ENCODE results near the gene KCNAB1.

Gene KCNAB1

DNA sequence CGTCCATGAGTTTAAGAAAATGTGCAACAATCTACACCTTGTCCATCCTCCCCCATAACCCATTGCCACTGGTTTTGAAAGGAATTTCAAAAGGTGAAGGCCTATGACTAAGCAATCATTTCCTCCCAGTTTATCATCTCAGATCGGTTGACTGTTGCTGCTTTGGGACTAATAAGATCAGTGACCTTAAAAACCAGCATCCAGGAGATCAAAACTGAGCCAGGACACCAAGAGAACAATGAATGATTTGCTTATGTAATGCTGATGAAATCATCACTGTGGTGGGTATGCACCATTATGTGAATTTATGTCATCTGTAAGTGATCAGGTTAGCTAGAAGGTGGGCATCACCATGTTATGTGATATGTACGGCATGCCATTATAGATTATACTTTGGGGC is 239.0 kb downstream of the KCNAB1 start:
- Mint-ChIP-seq H3K4me3 (no peak overlapping the region), H3K9me3 (no peaks in the 10 kb centered on the region), H3K27me3 (peaks cover 8% of the 10 kb centered on the region), H3K4me1 (no peaks in the 10 kb centered on the region), H3K27ac (no peak overlapping the region)
- no peak for ATAC-seq
- no peak for DNase-seq

- no peaks in the 10 kb centered on the region for H3K9me3 Mint-ChIP-seq
- H3K4me3 Mint-ChIP-seq: no peak overlapping the region
- DNase-seq (no peak), ATAC-seq (no peak)
- no peaks in the 10 kb centered on the region for H3K4me1 Mint-ChIP-seq
- H3K27ac Mint-ChIP-seq: no peak overlapping the region
- peaks cover 8% of the 10 kb centered on the region for H3K27me3 Mint-ChIP-seq
Observed at GRCh38 chr3:156360083-156360482, 239.7 kb downstream of the KCNAB1 start.

GRCh38 chr3:156360963-156361362 is 240.6 kb downstream of the KCNAB1 start:
- no peak overlapping the region for H3K4me3 Mint-ChIP-seq

GRCh38 chr3:156366559-156366958 is 246.2 kb downstream of the KCNAB1 start:
- H3K4me1 Mint-ChIP-seq: no peaks in the 10 kb centered on the region
- DNase-seq (no peak), ATAC-seq (no peak)
- no peak overlapping the region for H3K4me3 Mint-ChIP-seq
- no peaks in the 10 kb centered on the region for H3K9me3 Mint-ChIP-seq
- H3K27me3 Mint-ChIP-seq: peaks cover 10% of the 10 kb centered on the region
- H3K27ac Mint-ChIP-seq: no peak overlapping the region

More at GRCh38 chr3:156360963-156361362, 240.6 kb downstream of the KCNAB1 start:
- H3K4me1 Mint-ChIP-seq: no peaks in the 10 kb centered on the region
- H3K9me3 Mint-ChIP-seq: no peaks in the 10 kb centered on the region
- ATAC-seq (no peak), DNase-seq (no peak)
- peaks cover 8% of the 10 kb centered on the region for H3K27me3 Mint-ChIP-seq
- no peak overlapping the region for H3K27ac Mint-ChIP-seq

GRCh38 chr3:156368189-156368588 is 247.8 kb downstream of the KCNAB1 start:
- H3K27me3 Mint-ChIP-seq: peaks cover 10% of the 10 kb centered on the region
- ATAC-seq (no peak), DNase-seq (no peak)
- no peaks in the 10 kb centered on the region for H3K9me3 Mint-ChIP-seq
- no peaks in the 10 kb centered on the region for H3K4me1 Mint-ChIP-seq
- H3K27ac Mint-ChIP-seq: no peak overlapping the region
- no peak overlapping the region for H3K4me3 Mint-ChIP-seq

DNA sequence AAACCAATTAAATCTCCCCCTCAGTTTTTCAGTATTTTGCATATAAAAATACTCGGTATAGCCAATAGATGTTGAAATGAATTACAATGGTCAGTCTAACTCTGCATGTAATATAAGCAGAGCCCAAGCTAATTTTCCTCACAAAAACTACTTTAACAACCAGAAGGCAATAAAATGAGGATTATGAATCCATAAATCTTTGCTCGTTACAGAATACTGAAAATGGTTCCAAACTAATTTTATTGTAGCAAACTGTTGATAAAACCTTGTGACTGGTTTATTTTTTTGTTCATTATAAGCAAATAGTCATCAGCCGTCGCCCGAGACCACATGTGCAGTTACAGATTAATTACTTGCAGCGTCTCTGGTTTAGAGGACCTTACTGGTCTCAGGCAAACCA is 251.3 kb downstream of the KCNAB1 start:
- H3K9me3 Mint-ChIP-seq: no peaks in the 10 kb centered on the region
- H3K27ac Mint-ChIP-seq: no peak overlapping the region
- DNase-seq: no peak
- peaks cover 15% of the 10 kb centered on the region for H3K27me3 Mint-ChIP-seq
- no peak overlapping the region for H3K4me3 Mint-ChIP-seq
- no peaks in the 10 kb centered on the region for H3K4me1 Mint-ChIP-seq
- ATAC-seq: no peak

GRCh38 chr3:156373095-156373494 is 252.7 kb downstream of the KCNAB1 start:
- no peak overlapping the region for H3K4me3 Mint-ChIP-seq
- no peak overlapping the region for H3K27ac Mint-ChIP-seq
- no peaks in the 10 kb centered on the region for H3K9me3 Mint-ChIP-seq
- ATAC-seq (no peak), DNase-seq (no peak)
- peaks cover 17% of the 10 kb centered on the region for H3K27me3 Mint-ChIP-seq
- H3K4me1 Mint-ChIP-seq: no peaks in the 10 kb centered on the region

DNA sequence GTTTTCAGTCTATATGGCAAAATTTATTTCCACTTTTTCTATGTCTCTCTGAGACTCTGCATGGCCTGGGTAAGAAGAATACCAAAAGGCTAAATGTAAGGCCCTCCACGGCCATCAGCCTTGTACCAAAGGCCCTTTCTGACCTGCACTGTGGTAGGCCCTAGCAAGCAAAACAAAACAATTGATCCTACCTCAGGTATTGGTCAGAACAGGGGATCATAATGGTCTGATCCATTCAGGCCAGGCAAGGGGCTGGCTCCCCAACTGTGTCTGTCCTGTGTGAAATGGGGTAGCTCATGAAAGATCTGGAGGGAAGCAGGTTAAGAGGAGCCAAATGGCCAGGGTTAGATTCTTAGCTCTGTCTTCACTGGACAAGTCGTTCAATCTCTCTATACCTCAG is 253.3 kb downstream of the KCNAB1 start:
- Mint-ChIP-seq H3K4me3 (no peak overlapping the region), H3K9me3 (no peaks in the 10 kb centered on the region), H3K4me1 (no peaks in the 10 kb centered on the region), H3K27me3 (peaks cover 16% of the 10 kb centered on the region), H3K27ac (no peak overlapping the region)
- ATAC-seq: no peak
- no peak for DNase-seq

DNA sequence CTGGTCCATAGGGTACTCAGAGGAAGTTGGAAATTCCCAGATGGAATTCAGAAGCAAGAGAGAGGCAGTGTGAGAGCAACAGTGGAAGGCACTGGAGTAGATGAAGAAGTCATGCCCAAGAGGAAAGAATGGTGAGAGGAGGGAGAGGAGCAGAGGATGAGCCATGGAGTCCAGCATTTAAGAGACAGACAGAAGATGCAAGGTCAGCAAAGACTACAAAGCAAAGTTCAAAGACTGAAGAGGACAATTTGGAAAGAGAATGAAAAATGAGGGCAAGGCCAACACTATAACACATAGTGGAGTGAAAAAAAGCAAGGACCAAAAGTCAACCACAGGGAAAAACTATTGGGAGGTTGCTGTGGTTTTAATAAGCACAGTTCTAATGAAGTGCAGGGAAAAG is 255.8 kb downstream of the KCNAB1 start:
- peaks cover 16% of the 10 kb centered on the region for H3K27me3 Mint-ChIP-seq
- no peak for ATAC-seq
- H3K4me1 Mint-ChIP-seq: no peaks in the 10 kb centered on the region
- H3K4me3 Mint-ChIP-seq: no peak overlapping the region
- no peaks in the 10 kb centered on the region for H3K9me3 Mint-ChIP-seq
- no peak overlapping the region for H3K27ac Mint-ChIP-seq
- DNase-seq: no peak

DNA sequence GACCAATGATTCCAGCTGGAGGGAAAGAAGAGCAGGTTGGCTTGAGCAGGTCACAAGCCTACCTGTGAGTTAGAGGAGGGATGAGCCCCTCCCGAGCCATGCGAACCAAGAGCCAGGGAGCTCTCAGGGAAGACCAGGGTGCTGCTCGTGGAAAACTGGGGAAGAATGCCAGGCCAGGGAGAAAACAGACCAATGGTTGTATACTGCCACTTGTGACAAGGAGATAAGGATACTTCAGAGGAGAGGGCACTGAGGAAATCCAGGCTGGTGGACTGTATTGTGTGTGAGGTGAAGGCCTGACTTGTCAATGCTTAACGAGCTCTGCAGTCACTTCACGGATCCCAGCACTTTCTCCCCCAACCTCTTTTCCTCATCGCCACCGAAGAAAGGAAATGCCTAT is 256.9 kb downstream of the KCNAB1 start:
- H3K27me3 Mint-ChIP-seq: peaks cover 16% of the 10 kb centered on the region
- no peaks in the 10 kb centered on the region for H3K9me3 Mint-ChIP-seq
- no peak overlapping the region for H3K27ac Mint-ChIP-seq
- DNase-seq (no peak), ATAC-seq (no peak)
- no peak overlapping the region for H3K4me3 Mint-ChIP-seq
- H3K4me1 Mint-ChIP-seq: no peaks in the 10 kb centered on the region

DNA sequence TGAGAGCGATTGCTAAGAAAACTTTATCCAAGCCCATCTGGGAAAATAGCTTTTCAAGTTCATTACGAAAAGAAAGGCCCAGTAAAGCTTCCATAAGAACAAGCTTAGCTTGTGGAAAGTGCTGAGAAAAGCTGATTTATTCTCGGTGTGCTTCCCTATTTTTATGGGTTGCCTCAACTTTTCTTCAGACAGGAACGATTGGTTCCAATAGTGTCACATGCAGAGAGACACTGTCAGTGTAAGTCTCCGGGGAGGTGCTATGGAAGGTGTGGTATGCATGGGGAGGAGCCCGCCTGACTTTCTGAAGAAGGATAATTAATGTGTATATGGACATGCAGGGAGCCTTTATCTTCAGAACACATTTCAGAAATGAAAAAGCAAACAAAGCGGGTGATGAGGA is 257.3 kb downstream of the KCNAB1 start:
- no peak overlapping the region for H3K27ac Mint-ChIP-seq
- DNase-seq: no peak
- no peaks in the 10 kb centered on the region for H3K4me1 Mint-ChIP-seq
- no peaks in the 10 kb centered on the region for H3K9me3 Mint-ChIP-seq
- no peak for ATAC-seq
- peaks cover 16% of the 10 kb centered on the region for H3K27me3 Mint-ChIP-seq
- H3K4me3 Mint-ChIP-seq: no peak overlapping the region

- no peak overlapping the region for H3K4me3 Mint-ChIP-seq
- H3K27ac Mint-ChIP-seq: no peak overlapping the region
- no peak for ATAC-seq
- H3K27me3 Mint-ChIP-seq: peaks cover 16% of the 10 kb centered on the region
- H3K9me3 Mint-ChIP-seq: no peaks in the 10 kb centered on the region
- DNase-seq: no peak
- H3K4me1 Mint-ChIP-seq: no peaks in the 10 kb centered on the region
Observed at GRCh38 chr3:156378871-156379270, 258.5 kb downstream of the KCNAB1 start.

DNA sequence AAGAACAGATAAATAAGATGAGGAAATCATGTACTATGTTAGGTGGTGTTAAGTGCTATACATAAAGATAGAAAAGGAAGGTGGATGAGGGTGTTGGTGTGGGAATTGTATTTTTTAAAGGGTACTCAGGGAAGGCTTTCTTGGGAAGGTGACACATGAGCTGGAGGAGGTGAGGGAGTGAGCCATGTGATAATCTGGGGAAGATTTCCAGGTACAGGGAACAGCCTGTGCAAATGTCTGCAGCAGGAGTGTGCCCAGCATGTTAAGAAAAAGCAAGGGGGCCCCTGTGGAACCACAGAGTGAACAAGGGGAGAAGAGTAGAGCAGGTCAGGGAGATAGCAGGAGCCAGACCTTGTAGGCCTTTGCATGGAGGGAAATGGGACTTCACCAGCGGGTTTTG is 258.9 kb downstream of the KCNAB1 start:
- no peak for DNase-seq
- Mint-ChIP-seq H3K27me3 (peaks cover 16% of the 10 kb centered on the region), H3K27ac (no peak overlapping the region)

DNA sequence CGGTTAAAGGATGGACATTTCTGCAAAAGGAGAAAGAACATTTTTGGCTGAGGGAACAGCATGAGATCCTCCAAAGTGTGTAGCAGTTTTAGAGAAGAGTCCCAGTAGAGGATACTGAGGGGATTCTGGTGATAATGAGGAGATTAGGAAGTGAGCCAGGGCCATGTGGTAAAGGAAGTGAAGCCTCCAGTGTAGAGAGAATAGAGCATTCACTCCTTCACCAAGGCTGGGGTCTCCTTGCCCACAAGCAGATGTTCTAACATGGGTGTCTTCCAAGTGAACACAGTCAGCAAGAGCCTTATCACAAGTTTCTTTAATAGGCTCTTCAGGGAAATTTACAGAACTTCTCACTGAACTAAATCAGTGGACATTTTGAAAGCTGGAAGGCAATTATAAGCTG is 260.9 kb downstream of the KCNAB1 start:
- no peak for DNase-seq
- Mint-ChIP-seq H3K27me3 (peaks cover 16% of the 10 kb centered on the region), H3K9me3 (no peaks in the 10 kb centered on the region), H3K27ac (no peak overlapping the region), H3K4me1 (no peaks in the 10 kb centered on the region), H3K4me3 (no peak overlapping the region)
- ATAC-seq: no peak

More for the DNA sequence above, 258.9 kb downstream of the KCNAB1 start:
- Mint-ChIP-seq H3K9me3 (no peaks in the 10 kb centered on the region), H3K4me1 (no peaks in the 10 kb centered on the region), H3K4me3 (no peak overlapping the region)
- ATAC-seq: no peak

GRCh38 chr3:156382458-156383346 is 262.3 kb downstream of the KCNAB1 start:
- no peak overlapping the region for H3K27ac Mint-ChIP-seq
- DNase-seq: peak in 1 of 2 donors; percentile 7
- no peaks in the 10 kb centered on the region for H3K4me1 Mint-ChIP-seq
- peaks cover 10% of the 10 kb centered on the region for H3K27me3 Mint-ChIP-seq
- no peaks in the 10 kb centered on the region for H3K9me3 Mint-ChIP-seq
- peak; percentile 28 for ATAC-seq
- H3K4me3 Mint-ChIP-seq: no peak overlapping the region

DNA sequence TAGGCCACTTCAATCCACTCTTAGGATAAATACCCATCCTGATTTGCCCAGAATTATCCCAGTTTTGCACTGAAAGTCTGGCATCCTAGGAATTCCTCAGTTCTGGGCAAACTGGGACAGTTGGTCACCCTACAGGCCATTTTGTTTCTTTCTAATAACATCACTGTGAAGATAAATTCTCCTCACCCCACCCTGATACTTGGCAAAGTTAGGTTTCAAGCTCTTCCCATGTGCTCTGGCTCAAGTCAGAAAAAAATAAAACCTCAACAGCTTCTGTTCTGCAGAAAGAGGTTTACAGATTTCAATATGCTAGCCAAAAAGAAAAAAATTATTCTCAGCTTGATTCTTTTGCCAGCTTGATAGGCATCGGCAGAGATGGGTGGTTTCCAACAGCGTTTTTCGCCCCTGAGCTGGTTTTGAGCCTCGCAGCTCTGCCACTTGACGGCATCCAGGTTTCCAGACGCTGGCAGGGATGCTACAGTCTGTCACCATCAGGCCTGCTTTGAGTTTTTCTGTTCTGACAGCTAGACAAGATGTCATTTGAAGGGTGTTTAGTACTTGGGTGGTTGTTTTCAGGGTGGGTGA is 263.2 kb downstream of the KCNAB1 start:
- no peak for DNase-seq
- no peak for ATAC-seq
- Mint-ChIP-seq H3K27me3 (peaks cover 12% of the 10 kb centered on the region), H3K4me3 (no peak overlapping the region), H3K4me1 (no peaks in the 10 kb centered on the region), H3K9me3 (no peaks in the 10 kb centered on the region), H3K27ac (no peak overlapping the region)

Data from stimulated activated naive CD8-positive, alpha-beta T cell treated with anti-CD3 and anti-CD28 coated beads, Interleukin-15, amount 100 ng/mL, for 72 hours (primary cell).